Retina (tissue), 1 donor: ENCODE measurements around the gene HNRNPCL2.
"Not testable (repeated sequence)": the region's sequence is repeated elsewhere in the genome, so short reads cannot be mapped to it uniquely, and the experiment has no call there.

Experiments used
- DNase-seq: peaks from one replicate; pipeline ENCODE4 v3.0.0-alpha.2; 2016

HNRNPCL2 gene

GRCh38 chr1:13116754-13117153, at the start of gene HNRNPCL2:
TSS of gene HNRNPCL2 (minus strand) at chr1:13116854. CDS start at chr1:13116400, 454 bp downstream.
- not testable (repeated sequence) for DNase-seq

DNA sequence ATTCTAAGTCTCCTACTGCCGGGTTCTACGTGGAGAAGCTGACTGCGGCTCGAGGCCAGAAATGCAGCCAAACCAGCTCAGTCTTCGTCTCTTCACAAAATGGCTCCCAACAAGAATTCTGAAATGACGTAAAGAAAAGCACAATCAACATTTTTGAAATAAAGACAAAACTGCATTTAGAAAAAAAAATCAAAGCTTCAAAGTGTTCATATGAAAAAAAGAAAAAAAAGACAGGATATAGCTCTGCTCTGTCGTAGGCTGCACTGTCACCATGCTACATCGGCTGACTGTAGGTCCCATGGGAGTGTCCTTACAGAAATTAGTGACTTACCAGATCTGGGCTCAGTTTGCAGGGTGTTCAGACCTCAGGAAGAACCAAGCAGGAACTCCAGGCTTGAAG, 48.9 kb upstream of the HNRNPCL2 start, which contains the start of gene HNRNPCL4:
Gene HNRNPCL4, minus strand, starts transcription at position 101 of the 400 bp plus-strand sequence. CDS start 164 bp downstream, outside the sequence.
- not testable (repeated sequence) for DNase-seq

GRCh38 chr1:13155909-13156308, 39.3 kb upstream of the HNRNPCL2 start, which contains the start of gene PRAMEF26:
TSS of gene PRAMEF26 (minus strand) at chr1:13156009. CDS start at chr1:13153095, 2,914 bp downstream.
- DNase-seq, result not testable (repeated sequence)

GRCh38 chr1:13070474-13070873, 46.2 kb downstream of the HNRNPCL2 start, which contains the start of gene PRAMEF25:
TSS of gene PRAMEF25 (plus strand) at chr1:13070774. CDS start at chr1:13073694, 2,920 bp downstream.
- not testable (repeated sequence) for DNase-seq
